Glutamatergic neuron (in vitro differentiated cells): ENCODE results near the gene SRCIN1. TPM values are rescaled to one million over a fixed set of nuclear protein-coding genes. Genes with fewer than 3 reads are reported as not detected.

Experiments
- DNase-seq: peaks from one replicate; pipeline ENCODE4 v3.0.0; 2022
- H3K27ac Mint-ChIP-seq: one replicate; pipeline ENCODE4 v1.8.0; 2020; ENCODE audit warnings: mild to moderate bottlenecking, mixed read lengths, inconsistent platforms; ENCODE audit not compliant: unreplicated experiment
- H3K27me3 Mint-ChIP-seq: one replicate; pipeline ENCODE4 v1.8.0; 2020; ENCODE audit warnings: mild to moderate bottlenecking, moderate library complexity, mixed read lengths, inconsistent platforms; ENCODE audit not compliant: unreplicated experiment
- H3K36me3 Mint-ChIP-seq: one replicate; pipeline ENCODE4 v1.8.0; 2020; ENCODE audit warnings: mild to moderate bottlenecking, mixed read lengths, inconsistent platforms; ENCODE audit not compliant: unreplicated experiment
- H3K4me1 Mint-ChIP-seq: one replicate; pipeline ENCODE4 v1.8.0; 2020; ENCODE audit warnings: mild to moderate bottlenecking, low read depth, mixed read lengths, inconsistent platforms; ENCODE audit not compliant: unreplicated experiment
- H3K4me3 Mint-ChIP-seq: one replicate; pipeline ENCODE4 v1.8.0; 2020; ENCODE audit warnings: mild to moderate bottlenecking, mixed read lengths, inconsistent platforms; ENCODE audit not compliant: unreplicated experiment
- H3K9me3 Mint-ChIP-seq: one replicate; pipeline ENCODE4 v1.8.0; 2020; ENCODE audit warnings: mild to moderate bottlenecking, moderate library complexity, mixed read lengths, inconsistent platforms; ENCODE audit not compliant: unreplicated experiment
- total RNA-seq: library from RNA; stranded (reverse); fragmentation: NEBNext Ultra II Directional; extraction: Animal tissue kit (Norgen Biotek cat#: 25700); gene quantifications from one replicate; pipeline ENCODE4 v1.2.1, GENCODE V29; 2021; ENCODE audit not compliant: unreplicated experiment
- TF ChIP-seq, protein P1 (sequence below): fragments of 200-600 bp; sonication (generic); IDR thresholded peaks from one replicate; pipeline ENCODE4 v1.5.0; 2021; ENCODE audit not compliant: partially characterized antibody, unreplicated experiment

The SRCIN1 gene
- total RNA-seq, 1 donor from 2014 or later, result 20.8 TPM

DNA sequence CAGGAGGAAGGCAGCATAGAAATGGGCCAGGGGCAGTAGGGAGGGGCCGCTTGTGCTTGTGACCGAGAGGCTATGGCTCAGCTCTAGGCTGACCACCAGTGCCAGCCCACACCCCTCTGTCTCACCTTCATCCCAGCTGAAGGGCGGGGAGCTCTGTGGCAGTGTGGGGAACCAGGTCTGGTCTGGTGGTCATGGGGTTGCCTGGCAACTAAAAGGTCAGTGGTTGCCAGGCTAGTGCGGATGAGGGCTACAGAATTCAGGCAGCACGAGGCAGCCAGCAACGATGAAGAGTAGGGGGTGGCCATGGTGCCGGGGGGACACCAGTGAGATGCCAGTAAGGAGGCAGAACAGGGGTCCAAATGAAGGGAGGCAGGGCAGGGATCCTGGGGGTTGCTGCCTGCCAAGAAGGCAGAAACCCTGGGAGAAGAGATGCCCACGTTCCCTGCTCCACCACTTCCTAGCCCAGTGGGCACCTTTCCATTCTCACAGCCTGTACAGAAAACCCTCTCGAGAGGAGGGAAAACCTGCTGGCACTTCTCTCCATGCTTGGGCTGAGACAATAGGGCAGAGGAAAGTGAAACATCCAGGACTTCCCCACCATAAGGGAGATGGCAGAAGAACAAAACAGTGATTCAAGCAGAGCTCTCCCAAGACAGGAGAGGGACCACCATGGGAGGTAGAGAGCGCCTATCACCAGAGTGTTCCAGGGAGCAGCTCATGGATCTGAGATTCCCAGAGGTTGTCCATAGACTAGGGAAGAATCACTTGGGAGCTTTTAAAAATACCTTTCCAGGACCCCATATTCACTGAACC is 39.7 kb downstream of the SRCIN1 start:
- Mint-ChIP-seq H3K27me3 (peaks cover 33% of the 10 kb centered on the region), H3K4me1 (peaks cover 24% of the 10 kb centered on the region)
- TF ChIP-seq, protein P1, sequence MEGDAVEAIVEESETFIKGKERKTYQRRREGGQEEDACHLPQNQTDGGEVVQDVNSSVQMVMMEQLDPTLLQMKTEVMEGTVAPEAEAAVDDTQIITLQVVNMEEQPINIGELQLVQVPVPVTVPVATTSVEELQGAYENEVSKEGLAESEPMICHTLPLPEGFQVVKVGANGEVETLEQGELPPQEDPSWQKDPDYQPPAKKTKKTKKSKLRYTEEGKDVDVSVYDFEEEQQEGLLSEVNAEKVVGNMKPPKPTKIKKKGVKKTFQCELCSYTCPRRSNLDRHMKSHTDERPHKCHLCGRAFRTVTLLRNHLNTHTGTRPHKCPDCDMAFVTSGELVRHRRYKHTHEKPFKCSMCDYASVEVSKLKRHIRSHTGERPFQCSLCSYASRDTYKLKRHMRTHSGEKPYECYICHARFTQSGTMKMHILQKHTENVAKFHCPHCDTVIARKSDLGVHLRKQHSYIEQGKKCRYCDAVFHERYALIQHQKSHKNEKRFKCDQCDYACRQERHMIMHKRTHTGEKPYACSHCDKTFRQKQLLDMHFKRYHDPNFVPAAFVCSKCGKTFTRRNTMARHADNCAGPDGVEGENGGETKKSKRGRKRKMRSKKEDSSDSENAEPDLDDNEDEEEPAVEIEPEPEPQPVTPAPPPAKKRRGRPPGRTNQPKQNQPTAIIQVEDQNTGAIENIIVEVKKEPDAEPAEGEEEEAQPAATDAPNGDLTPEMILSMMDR, result no peak

DNA sequence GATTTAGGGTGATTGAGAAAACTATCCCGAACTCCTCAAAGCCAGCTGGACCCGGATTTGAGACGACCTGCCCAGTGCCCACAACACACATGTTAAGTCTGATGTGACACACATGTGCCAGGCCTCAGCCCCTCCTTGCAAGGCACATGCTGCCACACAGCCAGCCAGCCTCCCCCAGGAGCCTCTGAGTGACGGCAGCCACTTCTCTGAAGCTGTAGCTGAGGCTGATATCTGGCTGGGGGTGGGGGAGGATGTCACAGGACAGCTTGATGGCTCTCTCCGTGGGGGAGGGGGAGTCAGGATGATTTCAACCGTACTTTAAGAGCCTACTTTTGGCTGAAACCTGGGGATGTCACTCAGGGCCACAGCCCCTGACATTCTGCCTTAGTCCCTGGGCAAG is 40.9 kb downstream of the SRCIN1 start:
- Mint-ChIP-seq H3K9me3 (no peaks in the 10 kb centered on the region), H3K4me3 (peak overlapping the region; percentile 61), H3K27ac (no peak overlapping the region), H3K4me1 (peaks cover 19% of the 10 kb centered on the region), H3K36me3 (peaks cover under 1% of the 10 kb centered on the region), H3K27me3 (peaks cover 33% of the 10 kb centered on the region)
- DNase-seq, result peak; percentile 67
- TF ChIP-seq, protein P1, result no peak

More for the DNA sequence above, 39.7 kb downstream of the SRCIN1 start:
- Mint-ChIP-seq H3K9me3 (no peaks in the 10 kb centered on the region), H3K36me3 (peaks cover 6% of the 10 kb centered on the region), H3K4me3 (no peak overlapping the region), H3K27ac (no peak overlapping the region)
- no peak for DNase-seq

DNA sequence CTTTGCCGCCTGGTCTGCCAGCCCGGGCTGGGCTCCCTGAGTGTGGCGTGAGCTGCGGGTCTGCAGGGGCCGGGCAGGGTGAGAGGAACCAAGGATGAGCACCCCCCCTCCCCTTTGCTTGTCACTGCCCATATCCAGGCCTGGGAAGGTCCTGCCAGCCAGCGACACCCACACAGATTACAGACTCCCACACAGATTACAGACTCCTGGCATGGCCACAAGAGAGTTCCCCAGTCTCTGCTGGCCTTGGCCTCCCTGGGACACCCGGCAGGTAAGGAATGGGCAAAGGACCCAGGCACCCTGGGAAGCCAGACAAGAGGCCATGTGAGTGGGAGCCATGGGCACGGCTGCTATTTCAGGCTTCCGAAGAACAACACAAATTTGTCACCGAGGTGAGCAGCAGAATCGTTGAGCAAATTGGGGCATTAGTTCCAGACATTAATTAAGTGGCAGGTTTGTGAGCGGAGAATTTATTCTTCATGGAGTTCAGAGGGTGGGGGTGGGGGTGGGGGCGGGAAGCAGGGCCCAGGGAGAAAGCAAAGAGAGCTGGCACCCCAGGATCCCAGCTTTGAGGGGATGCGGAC is 41.4 kb downstream of the SRCIN1 start:
- Mint-ChIP-seq H3K36me3 (no peaks in the 10 kb centered on the region), H3K27ac (no peak overlapping the region), H3K9me3 (no peaks in the 10 kb centered on the region), H3K27me3 (peaks cover 34% of the 10 kb centered on the region), H3K4me3 (no peak overlapping the region), H3K4me1 (peaks cover 18% of the 10 kb centered on the region)
- no peak for DNase-seq
- TF ChIP-seq, protein P1, result no peak

DNA sequence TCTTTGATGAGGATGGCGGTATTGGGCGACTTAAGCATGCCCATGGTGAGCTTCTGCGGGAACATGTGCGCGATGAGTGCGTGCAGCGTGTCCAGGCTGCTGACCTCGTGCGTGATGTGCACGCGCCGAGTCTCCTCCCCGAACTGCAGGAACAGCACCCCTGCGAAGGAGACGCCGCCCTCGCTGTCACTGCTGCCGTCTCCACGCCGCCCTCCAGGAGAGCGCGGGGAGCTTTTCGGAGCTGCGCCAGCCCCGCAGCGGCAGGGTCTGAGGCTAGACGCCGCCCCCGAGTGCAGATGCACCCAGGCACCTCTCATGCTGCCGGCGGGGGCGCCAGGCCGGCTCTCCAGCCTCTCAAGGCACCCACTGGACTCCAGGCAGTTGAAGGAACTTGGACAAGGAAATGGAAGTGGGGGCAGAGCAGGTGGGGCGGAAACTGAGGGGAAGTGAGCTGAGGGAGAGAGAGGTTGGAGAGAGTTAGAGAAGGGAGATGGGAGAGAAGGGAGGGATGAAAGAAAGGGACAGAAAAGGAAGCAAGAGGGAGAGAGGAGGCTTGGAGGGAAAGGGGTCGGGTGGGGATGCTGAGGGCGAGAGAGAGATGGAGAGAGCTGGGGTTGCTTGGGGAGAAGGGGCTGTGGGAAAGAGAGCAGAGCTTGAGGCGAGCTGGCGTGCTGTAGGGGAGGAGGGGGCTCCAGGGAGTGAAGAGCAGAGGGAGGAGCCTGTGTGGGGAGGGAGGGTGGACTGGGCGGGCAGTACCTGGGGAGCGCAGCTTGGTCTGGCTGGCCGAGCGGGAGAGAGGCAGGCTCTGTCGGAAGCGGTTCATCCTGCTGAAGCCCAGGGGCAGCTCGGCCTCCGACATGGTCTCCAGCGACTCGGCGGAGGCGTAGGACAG is 42.1 kb downstream of the SRCIN1 start:
- Mint-ChIP-seq H3K27me3 (peaks cover 41% of the 10 kb centered on the region), H3K36me3 (no peaks in the 10 kb centered on the region), H3K4me1 (peaks cover 18% of the 10 kb centered on the region), H3K9me3 (peaks cover 6% of the 10 kb centered on the region), H3K4me3 (peak overlapping the region; percentile 35), H3K27ac (no peak overlapping the region)
- peak; percentile 65 for DNase-seq
- TF ChIP-seq, protein P1, result no peak
